Occipital lobe (tissue), 2 donors: ENCODE measurements around the gene TMEM35B. TPM values are rescaled to one million over a fixed set of nuclear protein-coding genes. Genes with fewer than 3 reads are reported as not detected.
"Not testable (repeated sequence)": the region's sequence is repeated elsewhere in the genome, so short reads cannot be mapped to it uniquely, and the experiment has no call there.

ENCODE experiments used
- DNase-seq: peaks from one replicate; lab custom pipeline; 2025; lab: John Stamatoyannopoulos, UW
- total RNA-seq: library from RNA; depleted of rRNA; stranded (reverse); fragments of >200 nt; gene quantifications from one replicate; pipeline ENCODE4 v1.2.3, GENCODE V29; 2014

Gene TMEM35B
- 4.7 TPM for total RNA-seq

DNA sequence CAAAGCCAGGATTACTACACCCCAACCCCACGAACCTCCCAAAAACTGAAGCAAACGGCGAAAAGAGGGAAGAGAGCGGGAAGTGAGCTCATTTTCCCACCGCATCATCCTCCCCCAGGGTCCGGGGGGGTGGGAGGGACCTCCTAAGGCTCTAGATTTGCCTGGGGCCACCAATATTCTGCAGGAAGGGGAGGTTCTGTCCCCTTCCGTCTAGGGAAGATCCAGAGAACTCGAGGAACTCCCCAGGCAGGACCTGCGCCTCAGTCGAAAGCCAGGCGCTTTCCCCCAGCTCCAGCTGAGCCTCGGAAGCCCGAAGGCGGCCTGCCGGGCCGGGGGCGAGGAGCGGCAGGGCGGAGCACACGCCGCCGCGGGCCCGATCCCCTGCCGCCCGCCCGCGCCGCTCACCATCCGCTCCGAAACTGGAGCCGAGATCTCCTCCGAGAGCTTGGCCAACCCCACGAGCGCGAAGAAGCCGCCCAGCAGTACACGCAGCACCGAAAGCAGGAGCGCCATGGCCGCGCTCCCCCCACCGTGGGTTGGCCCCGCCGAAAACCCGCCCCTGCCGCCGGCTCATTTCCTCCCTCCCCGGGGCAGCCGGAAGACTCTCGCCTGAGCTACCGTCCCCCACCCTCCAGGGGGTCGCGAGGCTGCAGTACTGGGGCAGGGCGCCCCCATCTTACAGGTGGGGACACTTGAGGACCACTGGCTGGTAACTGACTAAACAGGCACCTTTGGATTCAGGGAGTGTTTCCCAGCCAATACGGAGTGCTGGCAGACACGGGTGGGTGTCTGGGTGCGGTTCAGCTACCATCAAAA lies at the start of gene TMEM35B:
TSS of gene TMEM35B (minus strand) at position 555 of the 816 bp plus-strand sequence. CDS start at position 513, 42 bp downstream.
- DNase-seq = peak; percentile 72

DNA sequence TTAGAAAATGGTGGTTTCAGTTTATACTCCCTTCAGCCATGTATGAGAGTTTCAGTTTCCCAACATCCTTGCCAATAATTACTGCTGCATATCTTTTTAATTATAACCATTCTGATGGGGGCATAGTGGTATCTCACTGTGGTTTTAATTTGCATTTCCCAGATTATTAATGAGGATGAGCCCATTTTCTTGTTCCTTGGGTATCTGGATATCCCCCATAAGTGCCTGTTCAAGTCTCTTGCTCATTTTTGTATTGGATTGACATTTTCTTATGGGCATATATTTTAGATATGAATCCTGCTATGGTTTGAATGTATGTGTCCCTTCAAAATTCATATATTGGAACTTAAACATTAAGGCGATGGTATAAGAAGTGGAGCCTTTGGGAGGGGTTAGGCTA lies 48.2 kb upstream of the TMEM35B start:
- no peak for DNase-seq

DNA sequence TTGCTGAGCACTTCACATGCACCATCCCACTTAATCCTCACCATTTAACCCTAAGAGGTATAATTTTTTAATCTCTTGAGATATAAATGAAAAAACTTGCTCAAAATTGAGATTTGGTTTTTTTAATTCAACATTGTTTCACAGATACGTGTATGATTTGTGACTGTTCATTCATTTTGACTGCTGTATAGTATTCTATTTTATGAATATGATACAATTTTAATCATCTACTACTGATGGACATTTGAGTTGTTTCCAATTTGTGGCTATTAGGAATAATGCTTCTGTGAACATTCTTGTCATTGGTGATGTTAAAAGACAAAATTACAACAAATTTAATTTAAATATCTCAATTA lies 47.2 kb upstream of the TMEM35B start:
- DNase-seq = no peak

DNA sequence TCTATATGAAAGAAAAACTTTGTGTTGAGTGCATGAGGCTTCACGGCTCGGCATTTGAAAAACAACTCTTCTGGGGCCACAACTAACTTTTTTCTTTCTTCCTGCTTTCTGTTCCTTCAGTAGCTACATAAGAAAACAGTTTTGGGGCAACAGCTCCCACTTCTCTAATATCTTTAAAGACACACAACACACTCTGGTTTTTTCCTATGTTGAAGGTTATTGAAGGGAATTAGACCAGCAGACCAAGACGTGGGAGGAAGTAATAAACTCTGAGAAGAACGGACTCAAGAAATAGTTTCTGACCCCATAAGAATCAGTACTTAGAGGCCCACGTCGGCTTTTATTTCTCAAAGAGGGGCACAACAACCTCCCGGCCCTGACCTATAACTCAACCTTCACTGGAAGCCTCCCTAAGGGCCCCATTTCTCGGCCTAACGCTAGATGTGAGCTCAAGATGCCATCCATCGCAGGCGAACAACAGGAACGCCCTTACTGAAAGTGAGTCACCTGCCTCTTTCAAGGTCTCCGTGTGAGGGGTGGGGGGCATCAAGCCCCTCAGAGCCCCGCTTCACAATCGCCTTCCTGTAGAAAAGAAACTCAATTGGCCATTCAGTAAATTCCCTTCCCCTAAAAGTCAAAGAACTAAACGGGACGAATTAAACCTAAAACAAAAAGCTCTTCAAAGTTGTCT lies 45.8 kb upstream of the TMEM35B start:
- DNase-seq = no peak

DNA sequence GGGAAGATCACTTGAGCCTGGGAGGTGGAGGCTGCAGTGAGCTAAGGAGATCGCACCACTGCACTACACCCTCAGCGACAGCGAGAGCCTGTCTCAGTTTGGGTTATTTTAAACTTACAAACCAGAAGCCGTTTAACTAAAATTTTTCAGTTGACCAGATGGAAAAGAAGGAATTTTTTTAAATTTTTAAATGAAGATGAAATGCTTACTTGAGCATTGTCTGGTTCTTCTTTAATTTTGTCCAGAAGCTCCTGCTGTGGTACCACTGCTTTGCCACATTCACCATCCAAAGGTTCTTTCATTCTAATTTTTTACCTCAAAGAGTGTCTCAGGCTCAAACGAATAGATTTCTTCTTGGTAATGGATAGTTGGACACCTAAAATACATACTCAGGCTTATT lies 45.2 kb upstream of the TMEM35B start:
- DNase-seq = no peak

DNA sequence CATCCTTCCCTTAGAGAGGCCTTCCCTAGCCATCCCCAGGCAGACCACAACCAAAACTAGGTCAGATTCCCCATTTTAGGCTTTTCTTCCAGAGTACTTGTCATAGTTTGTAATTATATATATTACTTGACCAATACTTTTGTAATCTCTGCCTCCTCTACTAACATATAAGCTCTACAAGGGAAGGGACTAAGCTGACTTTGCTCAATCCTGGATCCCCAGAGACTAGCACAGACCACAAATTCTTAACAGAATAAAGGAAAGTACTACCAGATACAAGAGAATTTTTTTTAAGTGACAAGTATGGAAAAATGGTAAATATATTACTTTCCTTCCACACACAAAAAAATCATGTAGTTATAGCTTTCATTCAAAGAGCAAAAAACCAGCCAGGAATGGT lies 44.6 kb upstream of the TMEM35B start:
- no peak for DNase-seq

DNA sequence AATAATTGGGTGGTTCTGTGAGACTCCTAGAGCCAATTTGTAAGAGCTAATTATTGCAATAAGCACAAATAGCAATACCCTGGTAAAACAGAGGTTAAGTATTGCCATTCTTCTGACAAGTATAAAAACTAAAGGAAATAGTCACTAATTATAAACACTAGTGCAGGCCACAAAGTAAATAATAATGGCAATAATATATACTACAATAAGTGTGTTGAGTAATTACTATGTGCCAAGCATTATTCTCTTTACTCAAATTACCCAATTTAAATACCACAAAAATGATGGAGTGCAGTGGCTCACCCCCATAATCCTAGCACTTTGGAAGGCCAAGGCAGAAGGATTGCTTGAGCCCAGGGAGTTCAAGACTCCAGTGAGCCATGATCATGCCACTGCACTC lies 31.3 kb upstream of the TMEM35B start:
- DNase-seq = no peak

DNA sequence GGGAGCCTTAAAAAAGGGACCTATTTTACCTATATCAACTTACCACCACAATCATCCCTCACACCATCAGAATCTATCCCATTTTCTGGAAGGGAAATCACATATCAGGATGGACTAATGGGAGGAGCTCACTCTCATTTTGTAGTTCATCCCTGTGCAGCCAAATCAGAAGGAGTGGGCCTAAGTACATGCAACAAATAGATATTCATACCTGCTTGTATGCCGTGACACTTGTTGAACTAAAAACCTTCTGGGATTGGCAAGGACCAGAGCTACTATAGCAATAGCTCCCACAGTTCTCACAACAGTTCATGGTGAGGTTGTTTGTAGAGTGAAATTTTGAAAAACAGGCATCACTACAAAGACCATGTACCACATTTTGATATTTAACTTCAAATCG lies 29.3 kb upstream of the TMEM35B start:
- DNase-seq = no peak

DNA sequence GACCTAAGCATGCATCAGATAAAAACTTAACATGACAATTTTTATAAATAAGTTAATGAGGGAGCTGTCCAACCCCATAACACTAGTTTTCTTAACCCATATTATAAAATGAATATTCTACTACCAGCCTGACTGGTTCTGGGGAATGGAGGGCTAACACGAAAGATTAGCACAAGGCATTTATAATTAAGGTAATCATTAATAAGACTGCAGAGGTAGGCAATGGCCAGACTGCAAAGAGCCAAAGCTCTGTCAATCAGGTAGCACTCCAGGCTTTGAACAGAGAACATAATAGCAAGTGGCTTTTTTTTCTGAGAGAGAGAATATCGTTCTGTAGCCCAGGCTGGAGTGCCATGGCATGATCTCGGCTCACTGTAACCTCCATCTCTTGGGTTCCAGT lies 20.6 kb upstream of the TMEM35B start:
- no peak for DNase-seq

DNA sequence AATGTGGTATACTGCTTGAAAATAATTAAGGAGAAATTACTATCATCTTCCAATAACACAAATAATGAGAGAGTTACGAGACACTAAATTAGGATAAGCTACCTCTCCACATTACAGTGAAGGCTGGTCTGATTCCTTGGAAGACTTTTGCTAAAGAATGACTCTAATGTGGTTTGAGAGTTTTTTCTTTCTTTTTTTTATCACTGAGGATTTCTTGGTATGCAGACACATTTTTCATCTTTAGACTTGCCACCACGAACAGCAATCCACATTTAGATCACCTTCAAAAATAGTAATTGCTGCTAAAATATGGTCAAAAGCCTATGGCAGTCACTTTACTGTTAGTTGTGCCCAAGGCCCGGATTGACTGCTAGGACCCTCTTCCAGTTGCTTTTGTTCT lies 16.6 kb upstream of the TMEM35B start:
- DNase-seq = no peak

DNA sequence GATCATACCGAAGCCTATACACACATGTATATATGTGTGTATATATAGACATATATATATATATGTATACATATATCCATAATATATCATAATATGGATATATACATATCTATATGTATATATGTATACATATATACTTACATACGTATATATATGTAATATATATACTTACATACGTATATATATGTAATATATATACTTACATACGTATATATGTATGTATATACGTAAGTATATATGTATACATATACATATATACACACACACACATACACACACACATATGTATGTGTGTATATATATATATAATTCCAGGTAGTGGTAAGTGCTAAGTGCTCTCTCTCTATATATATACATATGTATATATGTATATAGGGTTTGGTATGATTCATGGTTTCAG lies 9.7 kb upstream of the TMEM35B start:
- no peak for DNase-seq

DNA sequence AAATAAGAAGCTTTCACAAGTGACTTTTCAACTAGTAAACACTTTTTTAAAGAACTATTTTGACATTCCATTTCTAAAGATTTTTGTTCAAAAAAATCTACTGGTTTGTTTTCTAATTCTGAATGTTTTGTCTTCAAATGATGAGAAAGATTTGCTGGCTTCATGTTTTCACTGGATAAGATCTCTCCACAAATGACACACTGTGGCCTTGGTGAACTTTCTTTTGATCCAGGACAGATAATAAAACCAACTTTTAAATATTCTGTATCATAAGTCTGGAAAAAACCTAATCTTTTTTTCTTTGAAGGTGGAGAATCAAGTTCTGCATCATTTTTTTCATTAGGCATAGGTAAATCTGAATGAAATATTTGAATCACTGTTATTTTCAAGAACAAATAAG lies 3.4 kb upstream of the TMEM35B start:
- DNase-seq = no peak

DNA sequence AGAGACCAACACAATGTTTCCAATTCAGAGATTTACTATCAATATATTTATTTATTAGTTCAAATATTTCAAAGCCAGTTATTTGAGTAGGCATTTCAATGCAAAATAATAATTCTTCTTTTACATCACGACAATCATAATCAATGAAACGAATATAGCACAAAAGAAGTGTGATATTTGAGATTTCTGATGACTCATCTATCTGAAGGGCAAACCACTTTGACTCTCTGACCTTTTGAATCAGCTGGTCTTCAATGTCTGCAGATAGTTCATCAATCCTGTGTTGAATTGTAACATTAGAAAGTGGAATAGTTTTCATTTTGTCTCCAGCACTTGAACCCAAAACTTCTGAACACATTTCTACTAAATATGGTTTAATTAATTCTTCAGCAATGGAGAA lies 3.0 kb upstream of the TMEM35B start:
- DNase-seq = no peak

DNA sequence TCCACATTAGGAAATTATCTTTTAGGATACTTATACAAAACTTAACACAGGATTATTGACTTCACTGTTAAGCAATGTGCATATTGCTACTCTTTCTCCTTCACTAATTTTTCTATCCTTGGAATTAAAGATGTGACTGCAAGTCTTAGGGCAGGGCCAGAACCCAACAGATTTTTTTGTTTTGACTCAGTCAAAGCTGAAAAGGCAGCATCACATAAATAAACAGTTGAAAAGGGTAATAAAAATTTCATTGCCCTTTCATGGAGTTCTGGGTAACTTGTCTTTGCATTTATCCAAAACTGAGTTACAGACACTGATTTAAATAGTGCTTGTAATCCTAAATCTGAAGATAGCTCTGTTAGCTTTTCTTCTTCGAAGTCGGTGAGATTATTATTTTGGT lies 1.9 kb upstream of the TMEM35B start:
- no peak for DNase-seq

DNA sequence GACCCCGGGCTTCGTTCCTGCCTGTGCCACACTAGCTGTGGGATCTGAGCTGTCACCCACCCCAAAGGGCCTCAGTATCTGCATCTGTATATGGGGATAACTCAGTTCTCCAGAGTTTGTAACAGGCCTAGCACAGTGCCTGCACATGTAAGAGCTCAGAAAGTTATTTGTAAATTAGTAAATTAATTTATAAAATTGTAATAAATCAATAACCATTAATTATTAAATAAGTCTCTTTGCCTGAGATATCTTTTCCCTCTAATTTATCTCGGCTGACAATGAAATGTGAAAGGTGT lies 410 bp upstream of the TMEM35B start:
- not testable (repeated sequence) for DNase-seq

DNA sequence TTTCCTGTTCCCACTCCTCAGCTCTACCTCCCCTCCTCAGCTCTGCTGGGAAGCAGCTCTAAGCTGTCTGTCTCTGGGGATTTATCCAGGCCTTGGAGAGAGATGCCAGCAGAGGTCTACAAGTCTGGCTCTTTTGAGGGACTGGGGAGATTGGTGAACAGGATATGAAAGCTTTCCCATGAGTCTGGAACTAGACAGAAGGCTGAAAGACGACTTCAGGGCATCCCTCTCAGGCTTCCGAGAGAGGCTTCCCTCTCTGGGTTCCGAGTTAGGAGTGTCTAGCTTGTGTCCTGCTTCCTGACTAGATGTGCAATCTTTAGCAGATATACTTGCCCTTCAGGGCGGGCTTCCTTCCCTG lies 733 bp downstream of the TMEM35B start:
- no peak for DNase-seq

DNA sequence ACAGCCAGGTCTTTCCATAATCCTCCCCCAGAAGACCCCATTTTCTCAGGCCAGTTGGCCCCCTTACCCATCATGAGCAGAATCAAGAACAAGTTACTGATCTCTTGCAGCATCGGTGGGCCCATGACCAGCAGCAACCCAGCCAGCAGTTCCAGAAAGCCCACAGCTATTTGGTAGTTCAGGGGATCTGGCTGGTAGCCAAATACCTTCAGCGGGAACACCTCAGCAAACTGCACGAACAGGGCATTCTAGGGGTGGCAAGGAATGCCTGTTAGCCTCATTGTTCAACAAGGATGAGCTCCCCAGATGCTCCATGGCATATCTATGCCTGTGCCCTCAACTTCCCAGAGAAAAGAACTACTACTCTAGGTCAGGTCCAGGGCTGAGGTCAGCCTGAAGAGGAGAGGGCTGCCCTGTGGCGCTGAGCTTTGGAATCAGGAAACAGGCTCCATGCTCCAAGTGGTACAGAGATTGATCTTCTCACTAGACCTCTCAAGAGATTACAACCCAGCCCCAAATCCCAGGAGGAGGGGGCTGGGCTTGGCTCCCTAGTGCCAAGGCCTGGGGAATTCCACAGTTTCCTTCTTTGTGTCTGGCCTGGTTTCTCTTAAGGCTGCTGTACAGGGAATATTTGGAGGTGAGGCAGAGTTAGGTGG lies 1.3 kb downstream of the TMEM35B start:
- no peak for DNase-seq

DNA sequence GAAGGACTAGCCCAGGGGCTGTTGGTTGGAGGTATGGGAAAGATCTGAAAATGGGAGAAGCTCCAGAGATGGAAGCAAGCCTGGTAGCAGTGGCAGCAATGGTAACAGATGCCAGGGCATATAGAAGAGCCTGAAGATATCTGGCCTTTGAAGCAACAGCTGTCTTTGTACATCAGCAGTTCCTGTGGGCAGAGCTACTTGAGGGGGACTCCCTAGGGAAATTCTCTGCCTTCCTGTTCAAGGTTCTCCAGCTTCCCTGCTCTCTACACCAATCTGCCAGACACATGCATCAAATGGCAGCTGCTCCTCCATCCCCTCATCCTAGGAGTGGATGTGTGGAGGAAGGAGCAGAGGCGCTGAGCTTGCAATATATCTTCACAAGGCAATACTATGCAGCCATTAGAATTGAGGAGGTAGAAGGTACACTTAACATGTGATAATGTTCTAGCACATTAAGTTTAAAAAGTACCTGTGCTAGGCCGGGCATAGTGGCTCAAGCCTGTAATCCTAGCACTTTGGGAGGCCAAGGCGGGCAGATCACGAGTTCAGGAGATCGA lies 2.2 kb downstream of the TMEM35B start:
- no peak for DNase-seq

DNA sequence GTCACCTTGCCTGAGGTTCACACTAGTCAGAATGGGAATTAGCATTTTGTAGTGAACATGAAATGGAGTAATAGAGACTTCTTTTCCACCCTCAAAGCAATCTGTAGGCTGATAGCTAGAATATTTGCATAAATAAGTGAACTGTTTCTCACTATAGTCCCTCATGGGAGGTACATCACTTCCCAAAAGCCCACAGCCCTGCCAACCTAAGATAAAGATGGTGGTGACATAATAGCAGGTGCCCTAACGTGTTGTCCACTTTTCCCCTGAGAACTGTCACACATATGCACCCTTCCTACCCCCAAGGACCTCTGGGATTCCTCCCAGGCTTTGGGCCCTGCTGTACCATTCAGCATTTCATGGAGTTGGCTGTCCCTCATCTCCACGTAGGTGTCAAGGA lies 4.4 kb downstream of the TMEM35B start:
- DNase-seq = no peak

DNA sequence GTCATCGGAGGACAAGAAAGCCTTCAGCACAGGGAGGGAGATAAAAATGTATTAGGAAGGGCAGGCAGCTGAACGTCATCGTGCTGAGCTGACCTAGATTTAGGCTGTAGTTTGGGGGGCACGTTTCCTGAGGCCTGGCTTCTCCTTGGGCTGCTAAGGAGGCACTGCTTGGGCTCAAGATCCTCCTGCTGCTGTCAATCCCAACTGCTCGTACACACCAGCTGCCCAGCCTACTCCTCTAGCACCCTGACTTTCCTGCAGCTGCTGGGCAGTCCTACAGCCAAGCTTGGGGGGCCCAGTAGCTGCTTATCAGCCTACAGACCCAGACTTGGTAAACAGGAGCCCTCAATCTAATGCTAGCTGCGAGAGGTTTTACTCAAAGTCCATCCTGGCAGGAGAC lies 6.2 kb downstream of the TMEM35B start:
- DNase-seq = no peak

DNA sequence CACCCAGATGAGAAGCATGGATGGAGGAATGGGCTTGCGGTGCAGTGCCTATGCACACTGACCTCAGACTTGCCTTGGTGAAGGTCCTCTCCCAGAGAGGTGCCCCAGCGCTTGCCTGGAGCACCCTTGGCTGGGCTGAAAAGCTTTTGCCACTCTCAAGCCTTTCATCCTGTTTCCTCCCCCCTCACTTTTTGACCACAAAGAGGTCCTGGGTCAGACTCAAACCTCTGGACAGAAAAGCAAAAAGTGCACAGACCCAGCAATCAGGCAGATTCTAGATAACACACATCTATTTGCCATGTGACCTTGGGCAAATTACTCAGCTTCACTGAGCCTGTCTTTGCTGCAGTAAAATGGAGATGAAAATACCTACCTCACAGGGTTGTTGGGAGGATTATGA lies 7.3 kb downstream of the TMEM35B start:
- no peak for DNase-seq

DNA sequence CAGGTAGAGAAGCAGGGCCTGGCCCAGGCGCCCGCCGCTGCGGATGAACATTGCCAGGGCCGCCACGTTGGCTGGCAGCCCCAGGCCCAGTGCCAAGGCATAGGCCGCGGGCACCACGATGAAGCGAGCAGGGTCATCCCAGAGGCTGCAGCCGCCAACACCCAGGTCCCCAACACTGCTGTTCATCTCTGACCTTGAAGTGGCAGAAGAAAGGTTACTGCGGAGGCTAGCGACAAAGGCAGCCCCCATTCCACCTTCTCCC lies 8.0 kb downstream of the TMEM35B start:
- no peak for DNase-seq
